ENCODE measurements around the gene SLC17A7.
"Not testable (repeated sequence)": the region's sequence is repeated elsewhere in the genome, so short reads cannot be mapped to it uniquely, and the experiment has no call there.

The SLC17A7 gene

DNA sequence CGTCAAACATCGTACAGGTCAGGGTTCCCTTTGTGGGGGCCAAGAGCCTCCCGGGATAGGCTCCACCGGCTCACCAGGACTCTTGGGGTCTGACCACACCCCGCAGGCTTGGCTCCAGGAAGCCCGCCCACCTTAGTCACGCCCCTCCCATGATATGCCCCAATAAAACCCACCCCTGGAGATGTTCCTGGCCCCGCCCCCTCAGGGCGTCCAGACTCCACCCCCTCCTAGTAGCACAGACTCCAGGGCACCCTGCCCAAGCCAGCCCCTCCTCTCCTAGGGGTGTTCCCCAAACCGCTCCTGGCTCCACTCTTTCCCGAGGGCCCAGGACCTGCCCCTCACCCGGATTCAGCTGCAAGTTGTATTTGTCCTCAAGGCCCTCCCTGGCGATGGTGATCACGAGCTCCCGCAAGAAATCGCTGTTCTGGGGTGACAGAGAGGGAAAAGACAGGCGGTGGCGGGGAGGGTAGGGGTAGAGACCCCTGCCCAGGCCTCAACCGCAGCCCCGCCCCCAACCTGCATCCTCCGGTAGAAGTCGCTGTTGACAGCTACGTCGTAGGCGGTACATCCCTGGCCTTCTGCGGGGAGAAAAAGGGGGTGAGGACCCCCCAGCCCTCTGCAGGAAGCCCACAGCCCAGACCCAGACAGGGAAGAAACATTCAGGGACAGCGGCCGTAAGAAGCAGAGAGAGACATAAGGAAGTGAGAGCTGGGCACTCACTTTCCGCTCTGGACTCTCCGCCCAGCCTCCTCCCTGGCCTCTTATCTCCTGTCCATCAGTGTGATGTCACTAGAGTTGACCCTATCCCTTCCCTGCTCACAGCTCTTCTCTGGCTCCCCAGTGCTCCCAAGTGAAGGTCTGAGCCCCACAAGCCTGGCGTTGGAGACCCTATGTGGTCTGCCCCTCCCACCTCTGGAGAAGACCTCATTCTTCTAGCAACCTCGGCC is 6.4 kb upstream of the SLC17A7 start:
- TF ChIP-seq, protein P1, sequence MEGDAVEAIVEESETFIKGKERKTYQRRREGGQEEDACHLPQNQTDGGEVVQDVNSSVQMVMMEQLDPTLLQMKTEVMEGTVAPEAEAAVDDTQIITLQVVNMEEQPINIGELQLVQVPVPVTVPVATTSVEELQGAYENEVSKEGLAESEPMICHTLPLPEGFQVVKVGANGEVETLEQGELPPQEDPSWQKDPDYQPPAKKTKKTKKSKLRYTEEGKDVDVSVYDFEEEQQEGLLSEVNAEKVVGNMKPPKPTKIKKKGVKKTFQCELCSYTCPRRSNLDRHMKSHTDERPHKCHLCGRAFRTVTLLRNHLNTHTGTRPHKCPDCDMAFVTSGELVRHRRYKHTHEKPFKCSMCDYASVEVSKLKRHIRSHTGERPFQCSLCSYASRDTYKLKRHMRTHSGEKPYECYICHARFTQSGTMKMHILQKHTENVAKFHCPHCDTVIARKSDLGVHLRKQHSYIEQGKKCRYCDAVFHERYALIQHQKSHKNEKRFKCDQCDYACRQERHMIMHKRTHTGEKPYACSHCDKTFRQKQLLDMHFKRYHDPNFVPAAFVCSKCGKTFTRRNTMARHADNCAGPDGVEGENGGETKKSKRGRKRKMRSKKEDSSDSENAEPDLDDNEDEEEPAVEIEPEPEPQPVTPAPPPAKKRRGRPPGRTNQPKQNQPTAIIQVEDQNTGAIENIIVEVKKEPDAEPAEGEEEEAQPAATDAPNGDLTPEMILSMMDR (IDR thresholded peaks at IDR 0.05; ENCODE audit: low read depth, low read length) = no peak

DNA sequence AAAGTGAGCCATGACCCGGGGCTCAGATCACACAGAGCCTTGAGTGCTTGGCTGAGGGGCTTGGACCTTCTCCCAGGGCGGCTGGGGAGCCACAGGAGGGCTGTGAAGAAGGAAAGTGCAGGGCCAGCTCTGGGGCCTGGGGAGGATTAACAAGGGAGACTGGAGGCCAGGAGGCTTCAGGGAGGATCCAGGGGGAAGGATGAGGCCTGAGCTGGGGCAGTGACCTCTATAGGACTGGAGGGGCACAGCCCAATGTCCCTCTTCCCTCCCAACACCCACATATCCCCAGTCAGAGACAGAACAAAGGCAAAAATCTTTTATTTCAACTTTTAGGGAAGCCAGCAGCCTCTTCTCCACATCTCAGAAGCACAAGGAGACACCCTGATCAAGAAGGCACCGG is 4.7 kb upstream of the SLC17A7 start:
- TF ChIP-seq, protein P1 (IDR thresholded peaks at IDR 0.05; ENCODE audit: low read depth, low read length) = no peak
- H3K4me3 ChIP-seq (ENCODE audit: low read depth, low read length) = no peak overlapping the region

More for the DNA sequence above, 6.4 kb upstream of the SLC17A7 start:
- no peak overlapping the region for H3K4me3 ChIP-seq (ENCODE audit: low read depth, low read length)

DNA sequence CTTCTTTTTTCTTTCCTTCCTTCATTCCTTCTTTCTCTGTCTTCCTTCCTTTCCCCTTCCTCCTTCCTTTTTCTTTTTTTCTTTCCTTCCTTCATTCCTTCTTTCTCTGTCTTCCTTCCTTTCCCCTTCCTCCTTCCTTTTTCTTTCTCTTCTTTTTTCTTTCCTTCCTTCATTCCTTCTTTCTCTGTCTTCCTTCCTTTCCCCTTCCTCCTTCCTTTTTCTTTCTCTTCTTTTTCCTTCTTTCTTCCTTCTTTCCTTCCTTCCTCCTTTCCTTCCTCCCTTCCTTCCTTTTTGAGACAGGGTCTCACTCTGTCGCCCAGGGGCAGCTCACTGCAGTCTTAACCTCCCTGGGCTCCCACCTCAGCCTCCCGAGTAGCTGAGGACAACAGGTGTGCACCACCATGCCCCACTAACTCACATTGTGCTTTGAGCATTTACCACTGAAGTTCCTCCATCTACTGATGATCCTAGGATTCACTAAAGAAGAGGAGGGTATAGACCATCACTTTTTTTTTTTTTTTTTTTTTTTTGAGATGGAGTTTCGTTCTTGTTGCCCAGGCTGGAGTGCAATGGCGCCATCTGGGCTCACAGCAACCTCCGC is 2.9 kb upstream of the SLC17A7 start:
- not testable (repeated sequence) for H3K4me3 ChIP-seq (ENCODE audit: low read depth, low read length)

DNA sequence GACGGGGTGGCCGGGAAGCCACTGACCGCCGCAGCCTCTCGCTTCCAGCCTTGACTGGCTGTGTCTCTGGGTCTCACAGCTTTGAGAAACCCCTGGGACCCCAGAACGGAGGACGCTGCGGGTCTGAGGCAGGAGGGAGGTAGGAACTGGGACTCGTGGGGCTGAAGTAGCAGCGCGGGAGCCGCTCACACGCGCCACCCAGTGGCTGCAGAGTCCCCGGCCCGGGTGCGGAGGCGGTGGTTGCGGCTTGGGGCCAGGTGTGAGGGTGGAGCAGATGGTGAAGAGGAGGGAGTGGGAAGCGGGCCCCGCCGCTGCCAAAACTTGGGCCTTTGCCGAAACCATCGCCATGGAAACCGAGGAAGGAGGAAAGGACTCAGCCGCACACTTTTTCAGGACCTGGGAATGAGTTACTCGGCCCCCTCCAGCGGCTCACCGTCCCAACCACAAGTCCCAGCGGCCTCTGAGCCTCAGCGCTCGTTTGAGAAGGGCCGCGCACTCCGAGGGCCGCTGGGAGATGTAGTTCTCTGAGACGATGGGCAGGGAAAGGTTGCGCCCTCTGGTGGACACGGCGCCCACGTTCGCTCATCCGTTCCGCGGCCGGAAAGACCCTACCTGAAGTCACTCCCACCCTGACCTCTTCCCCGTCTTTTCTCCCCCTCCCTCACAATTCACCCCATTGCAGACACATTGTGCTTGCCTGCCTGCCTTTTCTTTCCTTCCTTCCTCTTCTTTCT is 2.2 kb upstream of the SLC17A7 start:
- TF ChIP-seq, protein P1 (IDR thresholded peaks at IDR 0.05; ENCODE audit: low read depth, low read length) = no peak; the same call in none of the 2 replicates
- peak overlapping the region; percentile 59 for H3K4me3 ChIP-seq (ENCODE audit: low read depth, low read length)

DNA sequence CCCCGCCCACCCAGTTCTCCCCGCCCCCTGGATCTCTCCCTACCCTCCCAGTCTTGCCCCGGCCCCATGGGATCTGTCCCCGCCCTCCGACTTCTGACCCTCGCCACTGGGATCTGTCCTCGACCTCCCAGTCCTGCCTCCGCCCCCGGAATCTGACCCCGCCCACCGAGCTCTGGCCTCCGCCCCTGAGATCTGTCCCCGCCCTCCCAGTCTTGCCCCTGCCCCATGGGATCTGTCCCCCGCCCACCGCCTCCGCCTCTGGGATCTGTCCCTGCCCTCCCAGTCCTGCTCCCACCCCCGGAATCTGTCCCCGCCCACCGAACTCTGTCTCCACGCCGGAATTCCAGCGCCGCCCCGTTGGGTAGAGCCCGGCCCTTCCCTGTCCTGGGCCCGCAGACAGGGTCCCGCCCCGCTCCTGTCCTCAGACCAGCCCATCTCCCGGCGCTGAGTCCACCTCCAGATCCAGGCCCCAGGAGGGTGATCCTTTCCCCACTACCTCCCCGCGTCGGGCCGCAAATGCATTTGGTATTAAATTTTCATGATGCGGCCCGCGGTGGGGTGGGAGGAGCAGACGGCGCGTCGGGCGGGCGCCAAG is 1.5 kb upstream of the SLC17A7 start:
- TF ChIP-seq, protein P1 (IDR thresholded peaks at IDR 0.05; ENCODE audit: low read depth, low read length) = no peak
- H3K4me3 ChIP-seq (ENCODE audit: low read depth, low read length) = peak overlapping the region; percentile 59

DNA sequence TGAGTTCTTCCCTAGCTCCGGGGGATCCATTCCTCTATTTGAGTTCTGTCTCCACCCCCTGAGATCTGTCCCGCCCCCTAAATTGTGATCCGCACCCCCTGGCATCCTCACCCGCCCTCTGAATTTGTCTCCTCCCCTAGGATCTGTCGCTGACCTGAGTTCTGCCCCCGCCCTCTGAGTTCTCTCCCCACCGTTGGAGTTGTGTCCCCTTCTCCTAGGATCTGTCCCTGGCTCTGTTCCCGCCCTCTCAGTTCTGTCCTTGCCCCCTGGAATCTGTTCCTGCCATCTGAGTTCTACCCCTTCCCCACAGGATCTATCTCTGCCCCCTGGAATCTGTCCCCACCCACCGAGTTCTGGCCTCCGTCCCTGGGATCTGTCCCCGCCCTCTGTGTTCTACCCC is 1.0 kb upstream of the SLC17A7 start:
- TF ChIP-seq, protein P1 (IDR thresholded peaks at IDR 0.05; ENCODE audit: low read depth, low read length) = no peak
- H3K4me3 ChIP-seq (ENCODE audit: low read depth, low read length) = peak overlapping the region; percentile 27; the same call in 1 of the 2 replicates

DNA sequence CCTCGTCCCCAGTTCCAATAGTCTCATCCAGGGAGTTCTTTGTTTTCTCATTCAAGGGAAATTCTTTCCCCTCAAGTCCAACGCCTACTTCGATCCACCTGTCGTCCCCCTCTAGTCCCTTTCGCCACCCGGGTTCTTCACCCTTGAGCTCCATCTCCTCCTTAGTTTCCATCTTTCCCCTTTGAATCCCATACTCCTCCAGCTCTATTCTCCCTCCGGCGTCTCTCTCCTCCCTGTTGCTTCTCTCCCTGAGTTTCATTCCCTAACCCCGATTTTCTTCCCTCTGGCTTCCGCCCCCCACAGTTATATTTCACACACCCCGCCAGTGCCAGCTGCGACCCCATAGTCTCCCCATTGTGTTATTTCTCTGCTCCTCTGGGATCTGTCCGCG is 628 bp upstream of the SLC17A7 start:
- TF ChIP-seq, protein P1 (IDR thresholded peaks at IDR 0.05; ENCODE audit: low read depth, low read length) = no peak
- no peak overlapping the region for H3K4me3 ChIP-seq (ENCODE audit: low read depth, low read length)
